Placental epithelial cell (primary cell): ENCODE data around the gene CRLF3. TPM values are rescaled to one million over a fixed set of nuclear protein-coding genes. Genes with fewer than 3 reads are reported as not detected.

Experiments
- small RNA-seq: library from RNA; depleted of rRNA; stranded (forward); fragments of <200 nt; gene quantifications from one replicate; pipeline ENCODE3, GENCODE V24; 2012
- total RNA-seq: library from RNA; depleted of rRNA; stranded (reverse); fragments of >200 nt; gene quantifications from 2 replicates; pipeline ENCODE4 v1.2.3, GENCODE V29; 2012

CRLF3 gene, protein sequence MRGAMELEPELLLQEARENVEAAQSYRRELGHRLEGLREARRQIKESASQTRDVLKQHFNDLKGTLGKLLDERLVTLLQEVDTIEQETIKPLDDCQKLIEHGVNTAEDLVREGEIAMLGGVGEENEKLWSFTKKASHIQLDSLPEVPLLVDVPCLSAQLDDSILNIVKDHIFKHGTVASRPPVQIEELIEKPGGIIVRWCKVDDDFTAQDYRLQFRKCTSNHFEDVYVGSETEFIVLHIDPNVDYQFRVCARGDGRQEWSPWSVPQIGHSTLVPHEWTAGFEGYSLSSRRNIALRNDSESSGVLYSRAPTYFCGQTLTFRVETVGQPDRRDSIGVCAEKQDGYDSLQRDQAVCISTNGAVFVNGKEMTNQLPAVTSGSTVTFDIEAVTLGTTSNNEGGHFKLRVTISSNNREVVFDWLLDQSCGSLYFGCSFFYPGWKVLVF
- total RNA-seq, result 5.9 and 8.0 TPM in 2 replicates

DNA sequence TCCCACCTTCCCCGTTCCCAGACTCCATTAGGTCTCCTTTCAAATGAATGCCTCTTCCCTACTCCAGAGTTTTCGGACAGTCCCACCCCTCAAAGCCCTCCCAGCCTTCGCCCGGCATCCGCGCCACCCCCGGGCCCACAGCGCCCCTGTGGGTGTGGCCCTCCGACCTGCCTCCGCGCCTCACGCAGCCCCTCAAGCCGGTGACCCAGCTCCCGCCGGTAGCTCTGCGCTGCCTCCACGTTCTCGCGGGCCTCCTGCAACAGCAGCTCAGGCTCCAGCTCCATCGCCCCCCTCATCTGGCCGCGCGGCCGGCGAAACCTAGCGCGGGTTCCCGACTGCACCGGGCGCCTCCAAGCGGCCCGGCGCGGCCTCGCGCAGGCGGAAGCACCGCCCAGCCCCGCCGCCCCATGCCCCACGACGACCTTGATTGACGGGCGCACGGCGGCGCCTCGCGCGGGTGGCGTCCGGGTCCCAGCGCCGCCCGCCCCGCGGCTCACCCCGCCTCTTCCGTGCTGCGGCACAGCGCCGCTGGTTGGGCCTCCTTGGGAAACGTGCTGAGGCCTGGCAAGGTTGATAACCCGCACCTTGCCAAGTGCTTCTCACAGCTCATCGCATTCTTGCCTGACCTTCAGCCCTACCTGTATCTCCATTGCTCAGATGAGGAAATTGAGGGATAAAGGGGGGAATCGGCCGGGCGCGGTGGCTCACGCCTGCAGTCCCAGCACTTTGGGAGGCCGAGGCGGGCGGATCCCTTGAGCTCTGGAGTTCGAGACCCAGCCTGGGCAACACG, at the start of gene CRLF3:
Gene CRLF3, minus strand, starts transcription at position 337 of the 790 bp plus-strand sequence. Its CDS starts 41 bp downstream, at position 296.

DNA sequence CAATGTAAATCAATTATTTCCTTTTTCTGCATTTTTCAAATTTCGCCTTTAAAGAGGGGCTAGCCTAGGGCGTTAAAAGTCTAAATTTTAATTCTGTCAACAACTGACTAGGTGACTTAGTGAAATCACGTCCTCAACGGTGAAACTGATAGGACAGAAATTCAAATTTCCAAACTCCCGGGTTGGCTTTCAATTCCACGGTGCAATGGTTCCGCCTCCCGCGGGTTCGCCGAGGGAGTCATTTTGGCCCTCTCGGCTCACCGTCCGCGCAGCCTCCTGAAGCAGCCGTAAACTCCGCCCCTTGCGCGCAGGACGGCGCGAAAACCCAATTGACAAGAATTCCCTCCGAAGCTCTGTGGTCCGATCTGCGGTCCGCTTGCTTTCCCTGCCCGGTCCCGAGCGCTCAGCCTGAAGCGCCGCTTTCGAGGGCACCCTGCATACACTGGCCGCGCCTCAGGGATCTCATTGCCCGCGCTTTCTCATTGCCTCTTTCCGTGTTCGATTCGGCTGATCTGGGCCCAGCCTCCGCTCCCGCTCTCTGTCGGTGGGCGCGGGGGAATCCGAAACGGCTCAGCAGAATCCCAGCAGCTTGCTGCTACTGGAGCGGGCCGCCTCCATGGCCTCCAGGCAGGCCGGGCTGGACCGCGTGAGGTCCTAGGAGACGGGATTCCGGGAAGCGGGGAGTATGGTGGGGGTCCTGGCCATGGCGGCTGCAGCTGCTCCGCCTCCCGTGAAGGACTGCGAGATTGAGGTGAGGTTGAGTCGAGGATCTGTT, 7.4 kb upstream of the CRLF3 start, which contains the start of gene ATAD5:
Gene ATAD5, plus strand, starts transcription at position 304 of the 775 bp plus-strand sequence. Its CDS starts 382 bp downstream, at position 686.

Small RNA genes within 50 kb of the gene (small RNA-seq; reads per million reads assigned to genes)
- not detected for gene RNU6-298P

Other genes starting within 250 kb of the CRLF3 start
- gene ATAD5, start 7.3 kb upstream of the CRLF3 start, total RNA-seq, result 2.7 TPM in 2 replicates
- gene TEFM, start 81.5 kb upstream of the CRLF3 start, total RNA-seq, result 7.4 and 14.5 TPM in 2 replicates
- gene ADAP2, start 97.3 kb upstream of the CRLF3 start, total RNA-seq, result 0.11 and 0.39 TPM in 2 replicates
- 8.2 and 8.6 TPM in 2 replicates for gene RNF135, start 146.3 kb upstream of the CRLF3 start, total RNA-seq